Mesenteric fat pad (tissue), 1 donor: ENCODE data around the gene DHX30. TPM values are rescaled to one million over a fixed set of nuclear protein-coding genes. Genes with fewer than 3 reads are reported as not detected.
A peak's percentile ranks its signal among the peaks of the same experiment; 100 is the strongest.

Source experiments
- DNase-seq: peaks from one replicate; pipeline ENCODE4 v3.0.0-alpha.2; 2020; ENCODE audit warnings: low spot score
- total RNA-seq: library from RNA; stranded (reverse); fragmentation: NEBNext Ultra II Directional; extraction: Animal tissue kit (Norgen Biotek cat#: 25700); gene quantifications from one replicate; pipeline ENCODE4 v1.2.1, GENCODE V29; 2021
- donor health status: DM: yes; HTN: yes; CAD: no.

The DHX30 gene
- total RNA-seq, 1 donor from 2014 or later, result 52.2 TPM

- DNase-seq, result no peak
Observed at GRCh38 chr3:47851888-47852603, 49.1 kb downstream of the DHX30 start.

- no peak for DNase-seq
Observed at GRCh38 chr3:47852604-47853602, 50.0 kb downstream of the DHX30 start.

- no peak for DNase-seq
Observed at GRCh38 chr3:47854267-47854666, 51.3 kb downstream of the DHX30 start.

GRCh38 chr3:47854720-47855455 lies 52.0 kb downstream of the DHX30 start:
- DNase-seq, result no peak

GRCh38 chr3:47855461-47856383 lies 52.8 kb downstream of the DHX30 start:
- DNase-seq, result no peak

GRCh38 chr3:47856669-47857068 lies 53.7 kb downstream of the DHX30 start:
- no peak for DNase-seq

GRCh38 chr3:47857151-47857550 lies 54.2 kb downstream of the DHX30 start:
- DNase-seq, result no peak

GRCh38 chr3:47859956-47860605 lies 57.1 kb downstream of the DHX30 start:
- peak; percentile 53 for DNase-seq

GRCh38 chr3:47863391-47864128 lies 60.6 kb downstream of the DHX30 start:
- peak; percentile 57 for DNase-seq

- peak; percentile 18 for DNase-seq
Observed at GRCh38 chr3:47865192-47865591, 62.3 kb downstream of the DHX30 start.

- DNase-seq, result peak; percentile 62
Observed at GRCh38 chr3:47867451-47868044, 64.6 kb downstream of the DHX30 start.

- DNase-seq, result peak; percentile 53
Observed at GRCh38 chr3:47868306-47868705, 65.4 kb downstream of the DHX30 start.

- no peak for DNase-seq
Observed at GRCh38 chr3:47870156-47870555, 67.2 kb downstream of the DHX30 start.

- DNase-seq, result no peak
Observed at GRCh38 chr3:47870702-47871260, 67.8 kb downstream of the DHX30 start.

GRCh38 chr3:47871389-47871788 lies 68.5 kb downstream of the DHX30 start:
- no peak for DNase-seq

- no peak for DNase-seq
Observed at GRCh38 chr3:47872916-47873315, 70.0 kb downstream of the DHX30 start.

- no peak for DNase-seq
Observed at GRCh38 chr3:47874438-47874837, 71.5 kb downstream of the DHX30 start.

GRCh38 chr3:47874913-47875312 lies 72.0 kb downstream of the DHX30 start:
- DNase-seq, result no peak
